SU-DHL-6 (cell line): ENCODE measurements around the gene RP9.

Source experiments
- EZH2phosphoT487 ChIP-seq: fragments of 200-600 bp; sonication (generic), shearing (Covaris generic); conservative IDR thresholded peaks from 2 replicates; pipeline ENCODE4 v1.6.1; 2018; ENCODE audit warnings: mild to moderate bottlenecking, antibody characterized with exemption, low read length, moderate library complexity, mixed read lengths
- TF ChIP-seq, protein P1 (sequence below): fragments of 200-600 bp; sonication (generic); IDR thresholded peaks from one replicate; pipeline ENCODE4 v1.5.1; 2017; ENCODE audit warnings: antibody characterized with exemption, mild to moderate bottlenecking, low read length, moderate library complexity; ENCODE audit not compliant: insufficient read depth, poor library complexity, severe bottlenecking

DNA sequence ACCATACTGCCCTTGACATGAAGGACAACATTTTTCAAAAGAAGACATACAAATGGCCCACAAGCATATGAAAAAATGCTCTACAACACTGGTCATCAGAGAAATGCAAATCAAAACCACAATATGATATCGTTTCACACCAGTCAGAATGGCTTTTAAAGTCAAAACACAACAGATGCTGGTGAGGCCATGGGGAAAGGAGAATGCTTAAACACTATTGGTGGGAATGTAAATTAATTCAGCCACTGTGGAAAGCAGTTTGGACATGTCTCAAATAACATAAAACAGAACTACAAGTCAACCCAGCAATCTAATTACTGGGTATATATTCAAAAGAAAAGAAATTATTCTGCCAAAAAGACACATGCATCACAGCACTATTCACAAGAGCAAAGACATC is 42.4 kb downstream of the RP9 start:
- TF ChIP-seq, protein P1, sequence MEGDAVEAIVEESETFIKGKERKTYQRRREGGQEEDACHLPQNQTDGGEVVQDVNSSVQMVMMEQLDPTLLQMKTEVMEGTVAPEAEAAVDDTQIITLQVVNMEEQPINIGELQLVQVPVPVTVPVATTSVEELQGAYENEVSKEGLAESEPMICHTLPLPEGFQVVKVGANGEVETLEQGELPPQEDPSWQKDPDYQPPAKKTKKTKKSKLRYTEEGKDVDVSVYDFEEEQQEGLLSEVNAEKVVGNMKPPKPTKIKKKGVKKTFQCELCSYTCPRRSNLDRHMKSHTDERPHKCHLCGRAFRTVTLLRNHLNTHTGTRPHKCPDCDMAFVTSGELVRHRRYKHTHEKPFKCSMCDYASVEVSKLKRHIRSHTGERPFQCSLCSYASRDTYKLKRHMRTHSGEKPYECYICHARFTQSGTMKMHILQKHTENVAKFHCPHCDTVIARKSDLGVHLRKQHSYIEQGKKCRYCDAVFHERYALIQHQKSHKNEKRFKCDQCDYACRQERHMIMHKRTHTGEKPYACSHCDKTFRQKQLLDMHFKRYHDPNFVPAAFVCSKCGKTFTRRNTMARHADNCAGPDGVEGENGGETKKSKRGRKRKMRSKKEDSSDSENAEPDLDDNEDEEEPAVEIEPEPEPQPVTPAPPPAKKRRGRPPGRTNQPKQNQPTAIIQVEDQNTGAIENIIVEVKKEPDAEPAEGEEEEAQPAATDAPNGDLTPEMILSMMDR: no peak
- no peak for TF ChIP-seq EZH2phosphoT487
